Brain microvascular endothelial cell (primary cell): ENCODE measurements around the gene HSD3B7.

Source experiments
- DNase-seq: peaks from one replicate; pipeline ENCODE4 v3.0.0-alpha.2; 2020
- H3K27ac ChIP-seq: fragments of 250-450 bp; sonication (Bioruptor Pico); 2 replicates; pipeline ENCODE4 v1.5.1; 2020; ENCODE audit warnings: mild to moderate bottlenecking, moderate library complexity
- H3K27me3 ChIP-seq: fragments of 250-450 bp; sonication (Bioruptor Pico); replicated peaks from 2 replicates; pipeline ENCODE4 v1.5.1; 2020; ENCODE audit warnings: mild to moderate bottlenecking
- H3K36me3 ChIP-seq: fragments of 250-450 bp; sonication (Bioruptor Pico); replicated peaks from 2 replicates; pipeline ENCODE4 v1.5.1; 2020; ENCODE audit warnings: mild to moderate bottlenecking
- H3K4me3 ChIP-seq: 2 replicates; pipeline ENCODE4 v1.5.1; 2011; ENCODE audit warnings: low read depth, mild to moderate bottlenecking, control low read depth, low read length, moderate library complexity
- in situ Hi-C: cut with HindIII; loops from 2 replicates; pipeline ENCODE4 v1.10.0; 2017; ENCODE audit warnings: low sequenced_read_pairs, low pct_ligation_motif_present
- TF ChIP-seq, protein P1 (sequence below): IDR thresholded peaks from 2 replicates; pipeline ENCODE4 v1.5.1; 2011; ENCODE audit warnings: low read depth, mild to moderate bottlenecking, moderate library complexity, low read length, control low read depth, inconsistent platforms; ENCODE audit errors: missing control alignments

The HSD3B7 gene

DNA sequence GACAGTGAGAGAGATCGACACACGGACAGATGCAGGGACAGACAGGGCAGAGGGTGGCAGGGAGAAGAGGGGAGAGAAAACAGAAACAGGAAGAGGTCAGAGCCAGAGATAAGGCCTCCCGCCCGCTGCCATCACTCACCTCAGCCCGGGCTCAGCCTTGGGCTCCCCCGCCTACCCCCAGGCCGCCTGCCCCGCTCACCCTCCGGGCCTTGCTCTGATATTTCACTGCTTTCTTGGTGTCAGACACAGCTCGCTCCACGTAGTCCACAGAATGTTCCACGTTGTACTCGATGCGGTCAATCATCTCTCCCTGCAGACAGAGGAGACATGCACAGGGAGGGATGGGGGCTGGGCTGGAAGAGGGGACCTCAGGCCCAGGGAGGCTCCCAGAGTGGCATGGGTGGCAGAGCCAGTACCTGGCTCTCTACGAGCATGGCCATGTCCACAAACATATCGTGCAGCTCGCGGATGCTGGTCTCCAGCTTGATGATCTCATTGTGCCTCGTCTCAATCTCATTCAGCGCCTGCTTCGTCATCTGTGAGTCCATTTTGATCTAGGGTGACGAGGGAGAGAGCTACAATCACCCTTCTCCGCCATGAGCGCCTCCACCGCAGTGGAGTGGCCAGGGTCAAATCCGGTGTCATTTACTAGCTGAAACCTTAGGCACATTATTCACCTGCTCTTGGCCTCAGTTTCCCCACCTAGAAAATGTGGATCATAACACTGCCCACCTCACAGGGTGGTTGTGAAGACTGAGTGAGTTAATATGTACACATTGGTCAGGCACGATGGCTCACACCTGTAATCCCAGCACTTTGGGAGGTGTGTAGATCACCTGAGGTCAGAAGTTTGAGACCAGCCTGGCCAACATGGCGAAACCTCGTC, 8.2 kb downstream of the HSD3B7 start:
- in situ Hi-C loops: no loop called here
- TF ChIP-seq, protein P1, sequence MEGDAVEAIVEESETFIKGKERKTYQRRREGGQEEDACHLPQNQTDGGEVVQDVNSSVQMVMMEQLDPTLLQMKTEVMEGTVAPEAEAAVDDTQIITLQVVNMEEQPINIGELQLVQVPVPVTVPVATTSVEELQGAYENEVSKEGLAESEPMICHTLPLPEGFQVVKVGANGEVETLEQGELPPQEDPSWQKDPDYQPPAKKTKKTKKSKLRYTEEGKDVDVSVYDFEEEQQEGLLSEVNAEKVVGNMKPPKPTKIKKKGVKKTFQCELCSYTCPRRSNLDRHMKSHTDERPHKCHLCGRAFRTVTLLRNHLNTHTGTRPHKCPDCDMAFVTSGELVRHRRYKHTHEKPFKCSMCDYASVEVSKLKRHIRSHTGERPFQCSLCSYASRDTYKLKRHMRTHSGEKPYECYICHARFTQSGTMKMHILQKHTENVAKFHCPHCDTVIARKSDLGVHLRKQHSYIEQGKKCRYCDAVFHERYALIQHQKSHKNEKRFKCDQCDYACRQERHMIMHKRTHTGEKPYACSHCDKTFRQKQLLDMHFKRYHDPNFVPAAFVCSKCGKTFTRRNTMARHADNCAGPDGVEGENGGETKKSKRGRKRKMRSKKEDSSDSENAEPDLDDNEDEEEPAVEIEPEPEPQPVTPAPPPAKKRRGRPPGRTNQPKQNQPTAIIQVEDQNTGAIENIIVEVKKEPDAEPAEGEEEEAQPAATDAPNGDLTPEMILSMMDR: no peak
- H3K27ac ChIP-seq: no peak overlapping the region

GRCh38 chr16:30995927-30996323, 10.9 kb downstream of the HSD3B7 start:
- TF ChIP-seq, protein P1: no peak
- Histone ChIP-seq H3K27ac (no peak overlapping the region), H3K27me3 (no peaks in the 10 kb centered on the region), H3K36me3 (no peaks in the 10 kb centered on the region), H3K4me3 (no peak overlapping the region)
- no peak for DNase-seq
- in situ Hi-C loops: no loop called here

More for the DNA sequence above, 8.2 kb downstream of the HSD3B7 start:
- DNase-seq: no peak
- Histone ChIP-seq H3K4me3 (no peak overlapping the region), H3K27me3 (no peaks in the 10 kb centered on the region), H3K36me3 (no peaks in the 10 kb centered on the region)

DNA sequence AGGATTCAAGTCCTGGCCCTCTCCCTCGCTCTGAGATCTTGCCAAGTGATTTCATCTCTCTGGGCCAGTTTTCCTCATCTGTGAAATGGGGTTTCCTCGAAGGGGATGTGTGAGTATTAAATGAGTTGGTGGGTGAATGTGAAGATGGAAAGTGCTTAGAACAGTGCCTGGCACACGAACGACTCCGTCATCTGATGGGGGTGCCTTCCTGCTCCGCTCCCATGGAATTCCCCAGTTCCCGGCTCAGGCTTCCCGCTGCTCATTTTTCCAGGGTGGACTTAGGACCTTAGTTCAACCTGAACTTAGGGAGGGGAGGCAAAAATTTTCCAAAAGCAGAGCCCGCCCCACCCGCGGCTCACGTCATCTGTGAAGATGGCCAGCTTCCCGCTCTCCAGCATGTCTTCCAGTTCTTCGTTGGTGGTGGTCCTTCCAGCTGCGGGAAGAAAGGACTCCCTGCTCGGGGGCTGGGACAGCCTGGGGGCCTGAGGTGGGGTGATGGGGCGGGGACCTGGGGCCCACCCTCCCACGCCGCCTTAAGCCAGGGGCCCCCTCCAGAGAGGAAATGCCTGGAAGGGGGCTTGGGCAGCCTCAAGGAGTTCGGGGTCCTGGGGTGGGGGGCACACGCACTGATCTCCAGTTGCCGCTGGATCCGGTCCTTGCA, 11.4 kb downstream of the HSD3B7 start:
- no peaks in the 10 kb centered on the region for H3K36me3 ChIP-seq
- TF ChIP-seq, protein P1: no peak
- no peak overlapping the region for H3K27ac ChIP-seq
- no peak for DNase-seq
- in situ Hi-C loops: no loop called here
- H3K4me3 ChIP-seq: peak overlapping the region; percentile 58
- H3K27me3 ChIP-seq: no peaks in the 10 kb centered on the region

- no peaks in the 10 kb centered on the region for H3K36me3 ChIP-seq
- H3K27me3 ChIP-seq: no peaks in the 10 kb centered on the region
- H3K4me3 ChIP-seq: peak overlapping the region; percentile 58
- peak overlapping the region; percentile 66 for H3K27ac ChIP-seq
- in situ Hi-C loops: no loop called here
- DNase-seq: peak; percentile 64
- TF ChIP-seq, protein P1: no peak
Measured at GRCh38 chr16:30996985-30997724, 12.1 kb downstream of the HSD3B7 start.

- peak; percentile 75 for DNase-seq
- TF ChIP-seq, protein P1: no peak
- no peaks in the 10 kb centered on the region for H3K36me3 ChIP-seq
- no peaks in the 10 kb centered on the region for H3K27me3 ChIP-seq
- H3K27ac ChIP-seq: peak overlapping the region; percentile 66
- in situ Hi-C loops: no loop called here
- H3K4me3 ChIP-seq: peak overlapping the region; percentile 58
Measured at GRCh38 chr16:30997725-30998711, 13.0 kb downstream of the HSD3B7 start.
